Aorta (tissue), 5 donors: ENCODE results near the gene PLCB2. TPM values are rescaled to one million over a fixed set of nuclear protein-coding genes. Genes with fewer than 3 reads are reported as not detected.

Experiments used
- ATAC-seq: fragments of 200-7000 bp; cut with Tn5 transposase; one replicate; pipeline ENCODE4 v1.9.1; 2022; ENCODE audit warnings: moderate library complexity; ENCODE audit not compliant: low FRiP score
- DNase-seq, 2 donors: peaks; one replicate each; pipeline ENCODE4 v3.0.0-alpha.2; 2020
- H3K27ac ChIP-seq, 2 donors: one replicate each; pipeline ENCODE4 v1.5.1; 2013; ENCODE audit warnings: low read length in 2 of 2, mild to moderate bottlenecking in 2 of 2, moderate library complexity in 2 of 2, control low read depth in 1 of 2, inconsistent platforms in 1 of 2, low read depth in 1 of 2
- H3K27me3 ChIP-seq, 2 donors: one replicate each; pipeline ENCODE4 v1.6.1; 2013; ENCODE audit warnings: control low read depth in 1 of 2, low read length in 1 of 2, mild to moderate bottlenecking in 1 of 2, moderate library complexity in 1 of 2; ENCODE audit not compliant: insufficient read depth in 2 of 2, control insufficient read depth in 1 of 2
- H3K36me3 ChIP-seq, 2 donors: one replicate each; pipeline ENCODE4 v1.6.1; 2013; ENCODE audit warnings: control low read depth in 1 of 2, low read length in 1 of 2, mild to moderate bottlenecking in 1 of 2; ENCODE audit not compliant: insufficient read depth in 2 of 2, control insufficient read depth in 1 of 2
- H3K4me1 ChIP-seq, 2 donors: one replicate each; pipeline ENCODE4 v1.6.1; 2013; ENCODE audit warnings: low read length in 2 of 2, control low read depth in 1 of 2, mild to moderate bottlenecking in 1 of 2, moderate library complexity in 1 of 2; ENCODE audit not compliant: insufficient read depth in 2 of 2, control insufficient read depth in 1 of 2
- H3K4me3 ChIP-seq, 2 donors: one replicate each; pipeline ENCODE4 v1.5.1; 2013; ENCODE audit warnings: low read length in 2 of 2, control low read depth in 1 of 2, mild to moderate bottlenecking in 1 of 2
- H3K9me3 ChIP-seq: one replicate; pipeline ENCODE4 v1.6.1; 2013; ENCODE audit warnings: mild to moderate bottlenecking, low read length; ENCODE audit not compliant: control insufficient read depth
- WGBS, 2 donors: extraction: QIAGEN DNeasy Blood & Tissue Kit; methylation state at CpG; one replicate each; pipeline ENCODE4 v1.1.7; 2013; 5-methylcytosine and 5-hydroxymethylcytosine counted together
- intact Hi-C, 2 donors: fragments of 100-400 bp; cut with DNase I; formaldehyde crosslinking; loops; one replicate each; pipeline versions ENCODE4 v1.14.2 to v1.15.0; 2022
- polyA plus RNA-seq, 2 donors: library from polyadenylated mRNA; stranded (reverse); fragments of 200-250 nt; gene quantifications; one replicate each; pipeline ENCODE4 v1.2.3, GENCODE V29; 2013
- total RNA-seq, 2 donors: library from RNA; stranded (reverse); fragmentation: NEBNext Ultra II Directional; extraction: Animal tissue kit (Norgen Biotek cat#: 25700); gene quantifications; one replicate each; pipeline ENCODE4 v1.2.1, GENCODE V29; 2021
- donor health status: healthy with polysubstance abuse.
- donor health status: Bipolar disorder and iron deficiency.
- donor health status: DM: no; HTN: no; CAD: no.
- donor health status: DM: no; HTN: no; CAD: no.
- donor health status: DM: yes; HTN: yes; CAD: no.

Gene PLCB2
- total and polyA plus RNA-seq, 4 donors: 5.8 to 55.8 (median 15.4) TPM

DNA sequence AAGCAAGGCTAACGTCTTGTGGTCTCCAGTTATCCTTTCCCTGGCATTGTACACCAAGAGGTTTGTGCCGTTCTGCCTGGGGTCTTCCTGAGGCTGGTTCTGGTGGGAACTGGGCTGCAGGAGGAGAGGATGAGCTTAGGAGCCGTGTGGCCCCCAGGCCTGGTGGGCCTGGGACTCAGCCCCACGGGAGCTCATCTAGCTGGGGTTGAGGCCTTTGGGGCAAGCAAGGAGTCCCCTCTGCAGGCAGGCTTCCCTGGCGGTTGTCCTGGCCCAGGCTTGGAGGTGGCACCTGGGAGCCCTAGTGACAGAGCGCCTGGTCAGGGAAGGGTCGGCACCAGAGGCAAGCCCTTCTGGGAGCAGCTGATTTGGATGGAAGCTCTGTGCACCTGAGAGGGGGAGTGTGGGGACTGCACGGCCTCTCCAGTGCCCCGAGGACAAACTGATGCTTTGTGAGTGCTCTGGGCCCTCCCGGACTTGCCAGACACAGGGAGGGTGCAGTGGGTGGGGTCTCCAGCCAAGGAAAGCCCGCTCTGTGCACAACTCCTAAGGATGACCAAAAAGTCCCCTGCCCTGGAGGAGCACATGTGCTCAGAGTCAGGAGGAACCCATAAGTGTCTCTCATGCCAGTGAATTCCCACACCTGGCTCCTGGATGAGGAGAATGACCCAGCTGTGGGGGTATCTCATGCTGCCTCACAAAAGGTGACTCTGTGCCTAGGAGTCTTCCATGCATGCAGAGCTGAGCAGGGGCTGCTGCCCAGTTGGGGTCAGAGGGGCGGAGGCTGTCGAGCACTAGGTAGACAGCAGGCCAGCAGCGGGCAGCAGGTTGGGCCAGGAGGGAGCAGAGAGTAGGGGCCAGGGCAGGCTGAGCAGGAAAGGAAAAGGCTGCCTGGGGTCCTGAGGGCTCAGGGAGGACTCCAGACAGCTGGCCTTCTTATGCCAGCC is 66.2 kb downstream of the PLCB2 start:
- H3K27ac ChIP-seq: no peak overlapping the region
- no peaks in the 10 kb centered on the region for H3K36me3 ChIP-seq
- no peak for ATAC-seq
- no peaks in the 10 kb centered on the region for H3K9me3 ChIP-seq
- no peaks in the 10 kb centered on the region for H3K27me3 ChIP-seq
- H3K4me1 ChIP-seq: no peaks in the 10 kb centered on the region
- intact Hi-C loops: no loop called here
- WGBS, 2 donors: 91 to 92% methylated on average over 14 of the region's 14 CpGs
- no peak overlapping the region for H3K4me3 ChIP-seq
- DNase-seq: peak in 1 of 2 donors; percentile 55

DNA sequence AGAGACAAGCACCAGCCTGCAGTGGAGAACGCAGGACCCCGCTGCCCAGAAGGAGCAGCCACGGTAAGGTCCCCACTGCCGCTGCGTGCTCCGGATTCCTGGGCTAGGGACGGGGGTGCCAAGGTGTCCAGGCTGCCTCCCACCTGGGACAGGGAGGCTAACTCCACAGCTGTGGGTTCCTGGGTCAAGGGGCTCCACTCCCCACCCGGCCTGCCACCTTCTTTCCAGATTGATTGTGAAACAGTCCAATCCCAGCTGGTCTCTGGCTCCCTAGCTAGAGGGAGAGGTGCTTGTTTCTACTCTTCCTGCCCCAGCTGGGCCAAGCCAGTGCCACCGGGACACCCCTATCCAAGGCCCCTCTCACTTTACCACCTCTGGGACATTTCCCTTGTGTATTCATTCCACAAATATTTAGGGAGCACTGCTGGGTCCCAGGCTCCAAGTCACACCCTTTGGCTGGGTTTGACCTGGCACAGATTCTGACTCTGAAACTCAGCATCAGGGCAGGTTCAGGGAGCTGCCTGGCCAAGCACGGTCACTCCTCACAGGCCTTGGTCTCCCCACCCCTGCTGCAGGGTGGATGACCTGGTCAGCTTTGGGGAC is 67.0 kb downstream of the PLCB2 start:
- intact Hi-C loops: no loop called here
- ATAC-seq: no peak
- no peak overlapping the region for H3K4me3 ChIP-seq

GRCh38 chr15:40239693-40240618 is 67.8 kb downstream of the PLCB2 start:
- no peaks in the 10 kb centered on the region for H3K9me3 ChIP-seq
- no peak overlapping the region for H3K27ac ChIP-seq
- no peak overlapping the region for H3K4me3 ChIP-seq
- intact Hi-C loops: loop anchor here in 1 of 2 donors (1.0 kb wide), 1 partner anchor 34 kb away; no protein-coding TSS in a partner anchor
- no peaks in the 10 kb centered on the region for H3K27me3 ChIP-seq
- no peaks in the 10 kb centered on the region for H3K36me3 ChIP-seq
- 76 to 82% methylated on average over 19 of the region's 19 CpGs for WGBS, 2 donors
- H3K4me1 ChIP-seq: no peaks in the 10 kb centered on the region
- ATAC-seq (peak; percentile 37), DNase-seq (no peak)

More for the DNA sequence above, 67.0 kb downstream of the PLCB2 start:
- H3K27ac ChIP-seq: no peak overlapping the region
- H3K27me3 ChIP-seq: no peaks in the 10 kb centered on the region
- H3K9me3 ChIP-seq: no peaks in the 10 kb centered on the region
- WGBS, 2 donors: 77 to 86% methylated on average over 10 of the region's 10 CpGs
- DNase-seq: no peak
- no peaks in the 10 kb centered on the region for H3K4me1 ChIP-seq
- no peaks in the 10 kb centered on the region for H3K36me3 ChIP-seq

GRCh38 chr15:40239404-40239692 is 68.4 kb downstream of the PLCB2 start:
- no peaks in the 10 kb centered on the region for H3K4me1 ChIP-seq
- no peak for DNase-seq
- no peaks in the 10 kb centered on the region for H3K9me3 ChIP-seq
- no peak overlapping the region for H3K4me3 ChIP-seq
- WGBS, 2 donors: 32 to 37% methylated on average over 5 of the region's 5 CpGs
- ATAC-seq: no peak
- no peak overlapping the region for H3K27ac ChIP-seq
- intact Hi-C loops: loop anchor here in 1 of 2 donors (1.0 kb wide), 1 partner anchor 35 kb away; no protein-coding TSS in a partner anchor
- no peaks in the 10 kb centered on the region for H3K36me3 ChIP-seq
- no peaks in the 10 kb centered on the region for H3K27me3 ChIP-seq

DNA sequence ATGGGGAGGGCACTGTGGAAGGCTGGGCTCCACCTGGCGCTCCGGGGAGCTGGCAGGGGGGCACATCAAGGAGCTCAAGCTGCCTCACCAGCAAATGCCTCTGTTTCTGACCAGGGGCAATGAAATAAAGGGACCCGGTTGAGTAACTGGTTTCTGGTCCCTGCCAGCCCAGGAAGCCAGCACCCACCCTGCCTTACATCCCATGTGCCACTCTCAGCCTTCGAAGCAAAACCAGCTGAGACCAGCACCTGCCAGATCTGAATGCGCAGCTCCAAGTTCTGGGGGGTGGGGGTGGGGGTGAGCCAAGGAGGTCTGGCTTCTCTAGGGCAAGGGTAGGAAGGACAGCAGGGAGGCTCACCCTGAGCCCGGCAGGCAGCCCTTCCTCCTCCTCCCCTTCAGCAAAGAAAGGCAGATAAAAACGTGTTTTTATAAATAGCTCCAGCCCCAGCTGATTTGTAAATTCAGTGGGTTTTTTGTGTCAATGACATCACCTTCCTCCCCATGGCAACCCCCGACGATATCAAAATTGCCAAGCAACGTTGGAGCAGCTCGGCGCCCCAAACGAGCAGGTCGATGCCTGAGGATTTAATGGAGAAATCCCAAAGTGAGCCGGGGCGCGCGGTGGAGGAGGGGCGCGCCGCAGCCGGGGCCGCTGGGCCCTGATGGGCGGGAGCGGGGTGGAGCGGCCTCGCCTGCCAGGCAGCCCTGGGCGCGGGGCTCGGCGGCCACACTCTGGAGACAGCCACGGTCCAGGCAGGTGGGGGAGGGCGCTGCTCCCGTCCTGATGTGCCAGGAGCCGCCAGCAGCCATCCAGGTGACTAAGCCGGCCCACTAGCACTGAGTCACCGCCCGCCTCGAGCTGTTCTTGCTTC is 69.0 kb downstream of the PLCB2 start, which contains the start of gene PAK6:
Gene PAK6, plus strand, starts transcription at position 532 of the 872 bp plus-strand sequence. CDS start 25,723 bp downstream, outside the sequence.
- DNase-seq: peak in 1 of 2 donors; percentile 66
- intact Hi-C loops: loop anchor here in 1 of 2 donors (1.0 kb wide), 1 partner anchor 36 kb away; no protein-coding TSS in a partner anchor
- peak; percentile 62 for ATAC-seq
- H3K27ac ChIP-seq: no peak within 1 kb of the TSS
- WGBS, 2 donors: 4% methylated on average over 35 to 39 of the region's 39 CpGs
- no peaks in the 10 kb centered on the region for H3K4me1 ChIP-seq
- H3K36me3 ChIP-seq: no peaks in the 10 kb centered on the region
- H3K27me3 ChIP-seq: no peaks in the 10 kb centered on the region
- H3K4me3 ChIP-seq: no peak within 1 kb of the TSS
- no peaks in the 10 kb centered on the region for H3K9me3 ChIP-seq

Other genes with a start within 250 kb of the PLCB2 start
- 10 to 100 TPM in 1 of 2 donors, 1 to 10 TPM in 1; 6.0 to 17.3 TPM for gene BMF, start 199.1 kb downstream of the PLCB2 start, total RNA-seq
- 1 to 10 TPM; 4.3 to 5.6 TPM for gene BMF, start 199.1 kb downstream of the PLCB2 start, polyA plus RNA-seq
- gene BUB1B, start 146.9 kb downstream of the PLCB2 start, total RNA-seq: 1 to 10 TPM in 1 of 2 donors, under 1 TPM in 1; 0.84 to 5.0 TPM
- gene BUB1B, start 146.9 kb downstream of the PLCB2 start, polyA plus RNA-seq: 1 to 10 TPM in 1 of 2 donors, under 1 TPM in 1; 0.51 to 3.0 TPM
- gene PAK6, start 68.9 kb downstream of the PLCB2 start, total RNA-seq: under 1 TPM; 0.81 to 0.91 TPM
- gene PAK6, start 68.9 kb downstream of the PLCB2 start, polyA plus RNA-seq: not detected
- not detected for gene ANKRD63, start 24.9 kb downstream of the PLCB2 start, total RNA-seq
- gene ANKRD63, start 24.9 kb downstream of the PLCB2 start, polyA plus RNA-seq: not detected
- gene INAFM2, start 15.8 kb upstream of the PLCB2 start, total RNA-seq: 10 to 100 TPM; 59.4 to 70.0 TPM
- gene INAFM2, start 15.8 kb upstream of the PLCB2 start, polyA plus RNA-seq: 10 to 100 TPM; 26.0 to 53.6 TPM
- gene CCDC9B, start 33.0 kb upstream of the PLCB2 start, total RNA-seq: 10 to 100 TPM; 59.6 to 66.6 TPM
- gene CCDC9B, start 33.0 kb upstream of the PLCB2 start, polyA plus RNA-seq: 10 to 100 TPM; 16.2 to 44.2 TPM
- not detected for gene PHGR1, start 43.1 kb upstream of the PLCB2 start, total RNA-seq
- 1,000 to 10,000 TPM in 1 of 2 donors, 10 to 100 TPM in 1; 45.9 to 1,323 TPM for gene PHGR1, start 43.1 kb upstream of the PLCB2 start, polyA plus RNA-seq
- under 1 TPM; 0.49 to 0.60 TPM for gene DISP2, start 50.3 kb upstream of the PLCB2 start, total RNA-seq
- under 1 TPM; 0.08 to 0.13 TPM for gene DISP2, start 50.3 kb upstream of the PLCB2 start, polyA plus RNA-seq
- 1 to 10 TPM; 3.1 to 6.6 TPM for gene KNSTRN, start 74.8 kb upstream of the PLCB2 start, total RNA-seq
- 1 to 10 TPM; 4.1 to 7.6 TPM for gene KNSTRN, start 74.8 kb upstream of the PLCB2 start, polyA plus RNA-seq
- 10 to 100 TPM; 41.7 to 63.0 TPM for gene IVD, start 97.9 kb upstream of the PLCB2 start, total RNA-seq
- gene IVD, start 97.9 kb upstream of the PLCB2 start, polyA plus RNA-seq: 10 to 100 TPM; 16.4 to 48.4 TPM
- gene BAHD1, start 133.0 kb upstream of the PLCB2 start, total RNA-seq: 10 to 100 TPM; 17.5 to 21.2 TPM
- 1 to 10 TPM; 4.8 to 9.4 TPM for gene BAHD1, start 133.0 kb upstream of the PLCB2 start, polyA plus RNA-seq
- 10 to 100 TPM; 14.0 to 21.4 TPM for gene CHST14, start 163.0 kb upstream of the PLCB2 start, total RNA-seq
- 10 to 100 TPM in 1 of 2 donors, 1 to 10 TPM in 1; 2.8 to 15.6 TPM for gene CHST14, start 163.0 kb upstream of the PLCB2 start, polyA plus RNA-seq